ENCODE data around the gene SORT1. TPM values are rescaled to one million over a fixed set of nuclear protein-coding genes. Genes with fewer than 3 reads are reported as not detected.

The SORT1 gene
- total and polyA plus RNA-seq, 2 of the 13 experiments (the other 11 are each of a cell fraction or from before 2014, with no cell fraction given): 32.4 to 93.0 TPM

- TF ChIP-seq ZMYM3 (CRISPR knock-in tag; IDR thresholded peaks at IDR 0.05): 0 out of 2 replicates have a peak, but pooled peaks have one; percentile 24
- TF ChIP-seq ELF3 (CRISPR knock-in tag; IDR thresholded peaks at IDR 0.05): peak; percentile 29; the same call in 1 of the 2 replicates
- peak; percentile 49; the same call in 1 of the 2 replicates for TF ChIP-seq RCOR2 (CRISPR knock-in tag; IDR thresholded peaks at IDR 0.05)
- peak; percentile 56 for TF ChIP-seq TEAD3 (CRISPR knock-in tag; optimal IDR thresholded peaks at IDR 0.05; ENCODE audit: borderline replicate concordance)
Observed at GRCh38 chr1:109305991-109306390, 91.7 kb downstream of the SORT1 start (continued).

GRCh38 chr1:109304226-109304920, 93.3 kb downstream of the SORT1 start:
- Histone ChIP-seq H3K27me3 (ENCODE audit: control insufficient read depth in 1 of 2, insufficient read depth in 2 of 2, low read length in 2 of 2) (no peaks in the 10 kb centered on the region), H2AFZ (ENCODE audit: low read length) (no peak overlapping the region), H3K9ac (ENCODE audit: insufficient read depth, low read depth, low read length) (no peak overlapping the region), H3K36me3 (replicated peaks in 1 of 2; ENCODE audit: control insufficient read depth in 1 of 2, insufficient read depth in 2 of 2, low read length in 2 of 2) (no peaks in the 10 kb centered on the region), H3K4me2 (ENCODE audit: low read depth, low read length) (no peak overlapping the region), H3K27ac (ENCODE audit: extremely low read length, insufficient read depth, low read length) (no peak overlapping the region), H3K9me3 (ENCODE audit: low read length) (no peaks in the 10 kb centered on the region), H3K79me2 (ENCODE audit: insufficient read depth, low read length) (no peaks in the 10 kb centered on the region), H3K4me1 (ENCODE audit: insufficient read depth, low read length) (peaks cover 84% of the 10 kb centered on the region), H3K4me3 (replicated peaks in 1 of 3; ENCODE audit: insufficient read depth in 1 of 3, low read depth in 2 of 3, low read length in 3 of 3) (no peak overlapping the region), H4K20me1 (ENCODE audit: insufficient read depth, low read length) (no peaks in the 10 kb centered on the region)
- in situ Hi-C loops (cut with HindIII; ENCODE audit: extremely low pct_ligation_motif_present, low pct_unique_long_range_greater_than_20kb): no loop called here
- TF ChIP-seq THAP7 (CRISPR knock-in tag; IDR thresholded peaks at IDR 0.05) (no peak), ZNF674 (CRISPR knock-in tag; IDR thresholded peaks at IDR 0.05; ENCODE audit: low read depth) (no peak), PREB (CRISPR knock-in tag; IDR thresholded peaks at IDR 0.05) (no peak), NAIF1 (CRISPR knock-in tag; IDR thresholded peaks at IDR 0.05; ENCODE audit: borderline replicate concordance) (no peak), ZNF264 (CRISPR knock-in tag; IDR thresholded peaks at IDR 0.05) (no peak), DRAP1 (CRISPR knock-in tag; IDR thresholded peaks at IDR 0.05) (no peak), ZNF580 (CRISPR knock-in tag; IDR thresholded peaks at IDR 0.05; ENCODE audit: borderline replicate concordance, low read depth) (no peak), ZNF597 (CRISPR knock-in tag; IDR thresholded peaks at IDR 0.05) (no peak)
- intact Hi-C loops (cut with micrococcal nuclease; ENCODE audit: unreplicated experiment): no loop called here
- no peak for ATAC-seq
- POLR2A ChIA-PET: interaction anchor here (0.6 to 1.6 kb wide), 2 partner anchors 9 to 21 kb away, joined by 4 to 6 read pairs; partner anchors contain the start of gene PSRC1
- WGBS (ENCODE audit: low lambda C conversion rate): 83% methylated on average over 5 of the region's 8 CpGs
- CTCF ChIA-PET (ENCODE audit: low intra/inter-chr PET ratio, low total read pairs): no interaction called here
- FAIRE-seq: peak; percentile 28
- no TSS peak for BruUV-seq (replicated peaks)
- DNase-seq (ENCODE audit: low spot score): no peak
